Stomach (tissue), 9 donors: ENCODE measurements around the gene PLPPR1. TPM values are rescaled to one million over a fixed set of nuclear protein-coding genes. Genes with fewer than 3 reads are reported as not detected.
"Not testable (repeated sequence)": the region's sequence is repeated elsewhere in the genome, so short reads cannot be mapped to it uniquely, and the experiment has no call there.

Experiments used
- DNase-seq, 2 donors: peaks; one replicate each; pipeline versions ENCODE4 v3.0.0 to v3.0.0-alpha.2; 2013 to 2019
- H3K27ac ChIP-seq, 5 donors: fragments of 200-600 bp in 4 of 5; sonication (generic) in 4 of 5; one replicate each; pipeline ENCODE4 v1.5.1; 2013 to 2019; ENCODE audit warnings: mild to moderate bottlenecking in 1 of 5, moderate library complexity in 1 of 5
- H3K27me3 ChIP-seq, 3 donors: fragments of 200-600 bp; sonication (generic); one replicate each; pipeline ENCODE4 v1.5.1; 2017 to 2019; ENCODE audit warnings: mixed run types in 1 of 3
- H3K36me3 ChIP-seq, 4 donors: fragments of 200-600 bp; sonication (generic); 1 replicate in 3 of 4; 2 replicates in 1 of 4; pipeline ENCODE4 v1.5.1; 2016 to 2019
- H3K4me1 ChIP-seq, 4 donors: fragments of 200-600 bp; sonication (generic); one replicate each; pipeline ENCODE4 v1.5.1; 2016 to 2019
- H3K4me3 ChIP-seq, 4 donors: fragments of 200-600 bp; sonication (generic) in 3 of 4; one replicate each; pipeline ENCODE4 v1.5.1; 2016 to 2019; ENCODE audit warnings: mild to moderate bottlenecking in 1 of 4
- H3K9me3 ChIP-seq, 4 donors: fragments of 200-600 bp; sonication (generic); one replicate each; pipeline ENCODE4 v1.5.1; 2016 to 2019
- CTCF ChIP-seq, 7 experiments: fragments of 450-650 bp in 4 of 7; fragments of 200-600 bp in 3 of 7; sonication (generic) in 3 of 7; IDR thresholded peaks; one replicate each; pipeline ENCODE4 v1.5.1; 2016 to 2019; ENCODE audit warnings: antibody characterized with exemption in 7 of 7, control low read depth in 2 of 7, mild to moderate bottlenecking in 1 of 7
- EP300 ChIP-seq: sonication (generic); formaldehyde crosslinking; IDR thresholded peaks from one replicate; pipeline ENCODE4 v1.6.1; 2017; ENCODE audit warnings: antibody characterized with exemption
- POLR2A ChIP-seq, 4 donors: fragments of 450-650 bp; IDR thresholded peaks; one replicate each; pipeline ENCODE4 v1.6.1; 2016; ENCODE audit warnings: antibody characterized with exemption in 4 of 4, control low read depth in 2 of 4, mild to moderate bottlenecking in 1 of 4, moderate library complexity in 1 of 4
- POLR2AphosphoS5 ChIP-seq, 3 donors: sonication (generic); formaldehyde crosslinking; IDR thresholded peaks; one replicate each; pipeline ENCODE4 v1.6.1; 2016; ENCODE audit warnings: antibody characterized with exemption in 3 of 3
- WGBS, 5 donors: extraction: QIAGEN DNeasy Blood & Tissue Kit in 3 of 5; methylation state at CpG; one replicate each; pipeline versions ENCODE4 v1.1.5 to v1.1.7; 2013 to 2018; 5-methylcytosine and 5-hydroxymethylcytosine counted together
- intact Hi-C: fragments of 100-400 bp; cut with DNase I; formaldehyde crosslinking; loops from one replicate; pipeline ENCODE4 v1.15.1; 2023; ENCODE audit warnings: low total_unique reads
- polyA plus RNA-seq, 3 donors: library from polyadenylated mRNA; stranded (reverse); fragments of 200-250 nt; gene quantifications; one replicate each; pipeline ENCODE4 v1.2.3, GENCODE V29; 2013
- total RNA-seq, 5 donors: library from RNA; depleted of rRNA; stranded (reverse); fragments of >200 nt; gene quantifications; one replicate each; pipeline versions ENCODE4 v1.1.0 to v1.2.3, GENCODE V29; 2014 to 2016
- donor health status: healthy with polysubstance abuse.
- donor health status: Bipolar disorder and iron deficiency.
- donor health status: healthy.

Gene PLPPR1
- total and polyA plus RNA-seq, 8 donors = 0.13 to 1.7 TPM; not detected in 6

- Histone ChIP-seq H3K27me3 (no peaks in the 10 kb centered on the region), H3K36me3 (no peaks in the 10 kb centered on the region), H3K27ac (peak overlapping the region in 1 of 5 donors; percentile 13), H3K4me3 (no peak overlapping the region), H3K9me3 (peaks cover 0 to 10% (median 4%) of the 10 kb centered on the region in 4 donors), H3K4me1 (peaks cover 0 to 8% (median 0%) of the 10 kb centered on the region in 4 donors)
- DNase-seq = no peak
- WGBS, 5 donors = 55 to 80% (median 67%) methylated on average over 1 of the region's 1 CpG
- intact Hi-C loops = no loop called here
- TF ChIP-seq POLR2A (IDR thresholded peaks at IDR 0.05) = no peak
- no peak for TF ChIP-seq EP300
- no peak for TF ChIP-seq CTCF (IDR thresholded peaks at IDR 0.05)
- no peak for TF ChIP-seq POLR2AphosphoS5 (IDR thresholded peaks at IDR 0.05)
Observed at GRCh38 chr9:101326035-101326434, 297.5 kb downstream of the PLPPR1 start.

GRCh38 chr9:101326501-101326900, 298.0 kb downstream of the PLPPR1 start:
- TF ChIP-seq POLR2A (IDR thresholded peaks at IDR 0.05) (no peak), CTCF (IDR thresholded peaks at IDR 0.05) (no peak), POLR2AphosphoS5 (IDR thresholded peaks at IDR 0.05) (no peak), EP300 (no peak)
- H3K36me3 ChIP-seq = no peaks in the 10 kb centered on the region
- peak overlapping the region in 1 of 5 donors; percentile 13 for H3K27ac ChIP-seq
- 63 to 80% (median 63%) methylated on average over 1 of the region's 1 CpG for WGBS, 5 donors
- H3K4me1 ChIP-seq = peaks cover 0 to 8% (median 0%) of the 10 kb centered on the region in 4 donors
- no peak for DNase-seq
- intact Hi-C loops = no loop called here
- no peaks in the 10 kb centered on the region for H3K27me3 ChIP-seq
- no peak overlapping the region for H3K4me3 ChIP-seq
- H3K9me3 ChIP-seq = peaks cover 0 to 10% (median 4%) of the 10 kb centered on the region in 4 donors

- H3K4me3 ChIP-seq, intact Hi-C loops, H3K27me3 ChIP-seq, H3K36me3 ChIP-seq, H3K4me1 ChIP-seq, H3K27ac ChIP-seq, H3K9me3 ChIP-seq, DNase-seq: not testable (repeated sequence)
- 27 to 52% (median 30%) methylated on average over 3 of the region's 3 CpGs for WGBS, 5 donors
- TF ChIP-seq POLR2AphosphoS5 (IDR thresholded peaks at IDR 0.05) = peak in 1 of 3 donors; percentile 11
Observed at GRCh38 chr9:101327422-101327909, 298.9 kb downstream of the PLPPR1 start.

- TF ChIP-seq CTCF (IDR thresholded peaks at IDR 0.05) (no peak), EP300 (no peak), POLR2A (IDR thresholded peaks at IDR 0.05) (no peak), POLR2AphosphoS5 (IDR thresholded peaks at IDR 0.05) (no peak)
- no peak for DNase-seq
- no peaks in the 10 kb centered on the region for H3K27me3 ChIP-seq
- no peaks in the 10 kb centered on the region for H3K36me3 ChIP-seq
- peaks cover 0 to 10% (median 3%) of the 10 kb centered on the region in 4 donors for H3K9me3 ChIP-seq
- no peaks in the 10 kb centered on the region for H3K4me1 ChIP-seq
- WGBS, 5 donors = 92 to 98% (median 96%) methylated on average over 1 of the region's 1 CpG
- no peak overlapping the region for H3K4me3 ChIP-seq
- intact Hi-C loops = no loop called here
- no peak overlapping the region for H3K27ac ChIP-seq
Observed at GRCh38 chr9:101332362-101332761, 303.8 kb downstream of the PLPPR1 start.

- no peaks in the 10 kb centered on the region for H3K9me3 ChIP-seq
- no peak for DNase-seq
- no peaks in the 10 kb centered on the region for H3K36me3 ChIP-seq
- H3K27ac ChIP-seq = no peak overlapping the region
- no peak overlapping the region for H3K4me3 ChIP-seq
- TF ChIP-seq EP300 (no peak), POLR2A (IDR thresholded peaks at IDR 0.05) (no peak), CTCF (IDR thresholded peaks at IDR 0.05) (no peak), POLR2AphosphoS5 (IDR thresholded peaks at IDR 0.05) (no peak)
- H3K27me3 ChIP-seq = no peaks in the 10 kb centered on the region
- H3K4me1 ChIP-seq = no peaks in the 10 kb centered on the region
- WGBS, 5 donors = 72 to 84% (median 79%) methylated on average over 4 of the region's 4 CpGs
- intact Hi-C loops = no loop called here
Observed at GRCh38 chr9:101333490-101333889, 305.0 kb downstream of the PLPPR1 start.
